Common myeloid progenitor, CD34-positive (primary cell): ENCODE results near the gene FASN.

Experiments
- CTCF ChIA-PET: fragments of 350-600 bp; sonication (Branson Sonifier 250); formaldehyde crosslinking; loops from one replicate; lab custom pipeline; 2021; ENCODE audit warnings: antibody characterized with exemption; lab: Charles Lee
- POLR2A ChIA-PET: fragments of 350-600 bp; sonication (Branson Sonifier 250); formaldehyde crosslinking; loops from one replicate; lab custom pipeline; 2021; ENCODE audit warnings: antibody characterized with exemption; lab: Charles Lee
- DNase-seq, 3 donors: peaks; one replicate each; pipeline versions ENCODE4 v3.0.0 to v3.0.0-alpha.2; 2013
- H3K27ac ChIP-seq, 2 experiments: 1 replicate in 1 of 2; 2 replicates in 1 of 2; pipeline ENCODE4 v1.7.0; 2013; ENCODE audit warnings: inconsistent platforms in 2 of 2, low read length in 2 of 2, mild to moderate bottlenecking in 2 of 2, low read depth in 1 of 2, moderate library complexity in 1 of 2; ENCODE audit not compliant: severe bottlenecking in 2 of 2, insufficient read depth in 1 of 2, poor library complexity in 1 of 2
- H3K27me3 ChIP-seq, 5 experiments: replicated peaks in 2 of 5; 1 replicate in 3 of 5; 2 replicates in 2 of 5; pipeline versions ENCODE4 v1.6.1 to v1.7.0; 2013; ENCODE audit warnings: low read length in 4 of 5, mild to moderate bottlenecking in 2 of 5, moderate library complexity in 2 of 5, inconsistent platforms in 1 of 5; ENCODE audit not compliant: insufficient read depth in 5 of 5, control insufficient read depth in 4 of 5
- H3K36me3 ChIP-seq, 4 experiments: 1 replicate in 2 of 4; 2 replicates in 2 of 4; pipeline versions ENCODE4 v1.6.1 to v1.7.0; 2013; ENCODE audit warnings: low read length in 3 of 4, control low read depth in 1 of 4, mild to moderate bottlenecking in 1 of 4; ENCODE audit not compliant: control insufficient read depth in 4 of 4, insufficient read depth in 4 of 4
- H3K4me1 ChIP-seq, 4 experiments: 1 replicate in 3 of 4; 2 replicates in 1 of 4; pipeline versions ENCODE4 v1.6.1 to v1.7.1; 2013; ENCODE audit warnings: low read length in 3 of 4, mild to moderate bottlenecking in 3 of 4, control low read depth in 1 of 4, inconsistent platforms in 1 of 4, moderate library complexity in 1 of 4; ENCODE audit not compliant: control insufficient read depth in 4 of 4, insufficient read depth in 4 of 4; ENCODE audit errors: control extremely low read depth in 1 of 4
- H3K4me3 ChIP-seq, 7 experiments: 1 replicate in 4 of 7; 2 replicates in 3 of 7; pipeline versions ENCODE4 v1.5.1 to v1.7.0; 2013; ENCODE audit warnings: mild to moderate bottlenecking in 7 of 7, low read length in 6 of 7, moderate library complexity in 6 of 7, inconsistent platforms in 2 of 7, low read depth in 2 of 7, control low read depth in 1 of 7; ENCODE audit not compliant: insufficient read depth in 4 of 7, control insufficient read depth in 1 of 7; ENCODE audit errors: extremely low read depth in 1 of 7
- H3K9me3 ChIP-seq, 5 experiments: 1 replicate in 4 of 5; 2 replicates in 1 of 5; pipeline versions ENCODE4 v1.6.1 to v1.7.1; 2013; ENCODE audit warnings: low read length in 4 of 5, mild to moderate bottlenecking in 2 of 5, inconsistent platforms in 1 of 5, low read depth in 1 of 5, moderate library complexity in 1 of 5; ENCODE audit not compliant: control insufficient read depth in 4 of 5, insufficient read depth in 2 of 5; ENCODE audit errors: control extremely low read depth in 1 of 5
- WGBS: methylation state at CpG from one replicate; pipeline ENCODE4 v1.1.5; 2013; ENCODE audit not compliant: insufficient coverage; 5-methylcytosine and 5-hydroxymethylcytosine counted together

FASN gene

DNA sequence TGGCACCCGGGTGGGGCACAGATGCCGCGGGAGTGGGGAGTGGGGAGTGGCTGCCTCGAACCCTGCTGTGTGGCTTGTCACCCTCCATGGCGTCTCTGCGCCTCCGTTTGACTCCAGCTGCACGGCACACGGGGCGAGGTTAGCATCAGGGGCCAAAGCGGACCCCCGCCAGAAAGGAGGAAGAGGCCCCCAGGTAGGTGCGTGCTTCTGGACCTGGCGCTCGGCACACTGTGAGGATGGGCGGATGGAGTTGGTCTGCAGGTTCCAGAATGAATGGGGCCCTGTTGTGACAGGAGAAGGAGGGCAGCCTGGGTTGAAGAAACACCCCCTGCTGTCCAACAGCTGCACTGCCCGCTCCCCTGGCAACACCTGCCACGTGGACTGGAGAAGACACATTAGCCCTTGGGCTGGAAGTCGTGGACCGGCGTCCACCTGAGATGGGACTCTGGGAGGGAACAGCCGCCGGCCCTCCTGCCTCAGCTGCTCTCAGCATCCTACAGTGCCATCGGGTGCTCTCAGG is 9.4 kb upstream of the FASN start:
- H3K9me3 ChIP-seq = no peaks in the 10 kb centered on the region
- peaks cover 0 to 12% (median 2%) of the 10 kb centered on the region in 4 experiments for H3K36me3 ChIP-seq
- ChIA-PET CTCF (interaction anchor here (0.7 to 3.9 kb wide), 8 partner anchors 9 to 77 kb away, joined by 3 to 14 read pairs (median 3); partner anchors contain the start of genes DUS1L and FASN), POLR2A (interaction anchor here (1.0 kb wide), 1 partner anchor 77 kb away, joined by 3 read pairs; no protein-coding TSS in a partner anchor)
- no peak overlapping the region for H3K27ac ChIP-seq
- H3K27me3 ChIP-seq = no peaks in the 10 kb centered on the region
- peak in 2 of 3 donors; percentile 34 to 47 for DNase-seq
- peaks cover 0 to 30% (median 23%) of the 10 kb centered on the region in 4 experiments for H3K4me1 ChIP-seq
- 84% methylated on average over 15 of the region's 24 CpGs for WGBS
- H3K4me3 ChIP-seq = peak overlapping the region in 1 of 7 experiments; percentile 67

DNA sequence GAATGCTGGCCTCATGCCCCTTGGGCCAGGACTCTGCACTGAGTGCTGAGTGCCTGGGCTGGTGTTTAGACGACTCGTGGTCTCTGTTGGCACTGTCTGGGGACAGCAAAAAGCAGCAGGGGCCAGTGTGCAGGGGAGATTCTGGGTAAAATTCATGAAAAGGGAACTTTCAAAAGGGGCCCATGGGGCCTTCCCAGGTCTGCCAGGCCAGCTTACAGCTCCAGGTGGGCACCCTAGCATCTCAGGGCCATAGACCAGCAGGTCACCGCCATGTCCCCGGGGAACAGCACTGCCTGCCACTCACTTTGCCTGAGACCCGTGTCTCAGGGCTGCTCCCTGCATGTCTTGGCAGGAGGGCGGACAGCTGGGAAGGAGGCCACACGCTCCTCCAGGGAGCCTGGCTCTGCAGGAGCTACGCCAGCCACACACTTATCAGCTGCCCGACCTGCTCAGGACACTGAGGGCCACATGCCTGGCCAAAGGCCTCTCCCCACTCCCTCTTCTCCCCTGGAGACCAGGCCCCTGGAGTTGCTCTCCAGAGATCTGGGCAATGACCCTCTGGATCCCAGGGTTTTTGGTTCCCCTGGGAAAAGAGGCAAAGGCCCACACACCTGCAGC is 8.8 kb upstream of the FASN start:
- DNase-seq = peak in 1 of 3 donors; percentile 12
- H3K4me3 ChIP-seq = peak overlapping the region; percentile 33 to 74 (median 55)
- peaks cover 0 to 30% (median 23%) of the 10 kb centered on the region in 4 experiments for H3K4me1 ChIP-seq
- ChIA-PET CTCF (interaction anchor here (0.7 to 3.9 kb wide), 13 partner anchors 8 to 85 kb away, joined by 3 to 14 read pairs (median 3); partner anchors contain the start of genes DCXR, DUS1L and FASN), POLR2A (no interaction called here)
- no peaks in the 10 kb centered on the region for H3K27me3 ChIP-seq
- H3K36me3 ChIP-seq = peaks cover 0 to 8% (median under 1%) of the 10 kb centered on the region in 4 experiments
- peak overlapping the region; percentile 25 to 60 for H3K27ac ChIP-seq
- H3K9me3 ChIP-seq = no peaks in the 10 kb centered on the region
- WGBS = 60% methylated on average over 8 of the region's 9 CpGs

DNA sequence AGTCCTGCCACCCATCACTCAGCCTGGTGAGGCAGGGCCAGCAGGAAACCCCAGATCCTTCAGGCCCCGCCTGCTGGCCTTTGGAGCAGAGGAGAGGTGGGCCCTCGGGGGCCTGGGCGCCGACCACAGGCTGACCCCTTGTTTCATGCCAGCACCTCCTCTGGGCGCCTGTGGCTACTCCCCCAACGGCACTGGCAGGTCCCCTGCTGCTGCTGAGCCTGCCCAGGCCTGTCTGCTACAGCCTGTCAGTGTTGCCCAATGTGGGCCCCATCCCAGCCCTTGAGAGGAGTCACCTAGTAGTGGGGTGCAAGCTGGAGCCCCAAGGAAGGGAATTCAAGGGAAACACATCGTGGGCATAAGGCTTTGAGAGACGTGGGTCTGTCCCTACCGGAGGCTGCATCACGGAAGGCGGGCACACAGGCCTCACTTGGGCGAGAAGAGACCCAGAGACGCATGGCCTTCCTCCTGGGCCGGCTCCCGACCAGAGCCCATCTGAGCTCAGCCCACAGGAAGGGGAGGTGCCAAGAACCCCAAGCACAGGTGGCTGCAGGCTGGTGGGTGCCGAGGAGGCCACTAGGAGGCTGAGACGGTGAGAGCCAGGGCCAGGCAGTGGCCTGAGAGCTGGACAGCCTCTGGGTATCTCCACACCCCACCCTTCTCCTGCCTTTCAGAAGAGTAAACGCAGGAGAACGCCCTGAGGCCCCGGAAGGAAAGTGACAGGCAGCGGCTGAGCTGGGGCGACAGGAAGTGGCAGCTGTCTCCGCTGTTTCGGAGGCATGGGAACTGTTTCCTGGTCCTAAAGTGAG is 8.0 kb upstream of the FASN start:
- POLR2A ChIA-PET = no interaction called here
- Histone ChIP-seq H3K4me3 (peak overlapping the region; percentile 33 to 74 (median 55)), H3K27me3 (no peaks in the 10 kb centered on the region), H3K4me1 (peaks cover 0 to 31% (median 23%) of the 10 kb centered on the region in 4 experiments), H3K9me3 (no peaks in the 10 kb centered on the region), H3K27ac (peak overlapping the region; percentile 25 to 60), H3K36me3 (peaks cover 0 to 13% (median 4%) of the 10 kb centered on the region in 4 experiments)
- WGBS = 15% methylated on average over 24 of the region's 24 CpGs
- CTCF ChIA-PET = interaction anchor here (0.6 to 3.9 kb wide), 13 partner anchors 8 to 84 kb away, joined by 3 to 14 read pairs (median 4); partner anchors contain the start of genes DCXR, DUS1L and FASN
- peak; percentile 55 to 76 (median 71) for DNase-seq

GRCh38 chr17:82105417-82105881 is 7.4 kb upstream of the FASN start:
- Histone ChIP-seq H3K4me3 (peak overlapping the region in 4 of 7 experiments; percentile 55 to 74 (median 69)), H3K4me1 (peaks cover 0 to 34% (median 23%) of the 10 kb centered on the region in 4 experiments), H3K27me3 (no peaks in the 10 kb centered on the region), H3K27ac (peak overlapping the region in 1 of 2 experiments; percentile 60), H3K36me3 (peaks cover 0 to 14% (median 4%) of the 10 kb centered on the region in 4 experiments), H3K9me3 (no peaks in the 10 kb centered on the region)
- no peak for DNase-seq
- ChIA-PET POLR2A (no interaction called here), CTCF (interaction anchor here (0.6 to 3.9 kb wide), 7 partner anchors 16 to 84 kb away, joined by 3 to 14 read pairs (median 4); partner anchors contain the start of gene DCXR)
- 94% methylated on average over 9 of the region's 13 CpGs for WGBS

DNA sequence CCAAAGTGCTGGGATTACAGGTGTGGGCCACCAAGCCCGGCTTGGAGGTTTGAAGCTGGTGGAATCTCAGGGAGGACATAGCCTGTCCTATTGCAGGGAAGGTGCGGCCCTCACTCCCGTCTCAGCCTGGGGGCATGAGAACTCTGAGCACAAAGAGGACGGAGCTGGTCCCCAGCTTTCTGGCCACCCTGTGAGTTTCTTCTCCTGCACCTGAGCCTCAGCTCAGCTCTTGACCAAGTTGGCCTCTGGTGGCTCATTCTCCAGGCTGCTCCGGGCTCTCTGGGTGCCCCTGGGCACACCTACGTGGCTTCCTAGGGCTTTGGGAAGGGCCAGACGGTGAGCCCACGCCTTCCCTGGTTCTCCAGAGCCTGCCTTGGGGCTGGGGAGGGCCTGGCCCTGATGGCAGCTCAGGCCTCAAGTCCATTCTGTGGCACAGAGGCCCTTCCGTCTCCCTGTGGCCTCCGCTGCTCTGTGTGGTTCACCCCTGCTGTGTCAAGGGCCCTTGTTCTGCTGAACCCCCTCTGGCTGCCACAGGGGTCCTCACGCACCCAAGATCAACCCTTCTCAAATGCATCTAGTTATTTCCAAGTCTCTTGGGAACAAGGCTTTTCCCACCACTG is 6.9 kb upstream of the FASN start:
- ChIA-PET CTCF (interaction anchor here (1.5 to 3.9 kb wide), 3 partner anchors 69 to 83 kb away, joined by 4 to 14 read pairs (median 4); no protein-coding TSS in a partner anchor), POLR2A (no interaction called here)
- peaks cover 0 to 17% (median 5%) of the 10 kb centered on the region in 4 experiments for H3K36me3 ChIP-seq
- WGBS = 99% methylated on average over 10 of the region's 11 CpGs
- no peak overlapping the region for H3K27ac ChIP-seq
- no peak overlapping the region for H3K4me3 ChIP-seq
- H3K9me3 ChIP-seq = no peaks in the 10 kb centered on the region
- H3K4me1 ChIP-seq = peaks cover 0 to 40% (median 23%) of the 10 kb centered on the region in 4 experiments
- no peaks in the 10 kb centered on the region for H3K27me3 ChIP-seq
- DNase-seq = no peak
